Psoas muscle (tissue), 8 donors: ENCODE measurements around the gene STMN3. TPM values are rescaled to one million over a fixed set of nuclear protein-coding genes. Genes with fewer than 3 reads are reported as not detected.

ENCODE experiments used
- ATAC-seq, 4 donors: fragments of 200-7000 bp; cut with Tn5 transposase; one replicate each; pipeline ENCODE4 v1.9.1; 2020; ENCODE audit warnings: moderate library complexity in 3 of 4, mild to moderate bottlenecking in 2 of 4
- DNase-seq, 2 donors: peaks; one replicate each; pipeline ENCODE4 v3.0.0-alpha.2; 2020
- H3K27ac ChIP-seq: fragments of 200-600 bp; one replicate; pipeline ENCODE4 v1.8.0; 2022
- H3K27me3 ChIP-seq, 3 donors: fragments of 200-600 bp in 1 of 3; one replicate each; pipeline versions ENCODE4 v1.6.1 to v1.8.0; 2013 to 2022; ENCODE audit warnings: low read length in 2 of 3, mild to moderate bottlenecking in 2 of 3, moderate library complexity in 1 of 3; ENCODE audit not compliant: insufficient read depth in 3 of 3
- H3K36me3 ChIP-seq, 2 donors: fragments of 200-600 bp in 1 of 2; one replicate each; pipeline versions ENCODE4 v1.6.1 to v1.8.0; 2013 to 2022; ENCODE audit warnings: low read depth in 1 of 2, mild to moderate bottlenecking in 1 of 2, moderate library complexity in 1 of 2; ENCODE audit not compliant: insufficient read depth in 1 of 2
- H3K4me1 ChIP-seq: fragments of 200-600 bp; one replicate; pipeline ENCODE4 v1.8.0; 2022
- H3K4me3 ChIP-seq: fragments of 200-600 bp; one replicate; pipeline ENCODE4 v1.8.0; 2022; ENCODE audit warnings: mild to moderate bottlenecking
- H3K9me3 ChIP-seq: fragments of 200-600 bp; one replicate; pipeline ENCODE4 v1.8.0; 2022
- WGBS, 3 donors: extraction: QIAGEN DNeasy Blood & Tissue Kit; methylation state at CpG; one replicate each; pipeline versions ENCODE4 v1.1.6 to v1.1.7; 2013; 5-methylcytosine and 5-hydroxymethylcytosine counted together
- intact Hi-C, 2 donors: fragments of 100-400 bp; cut with DNase I; formaldehyde crosslinking; loops; one replicate each; pipeline versions ENCODE4 v1.11.0 to v1.14.2; 2022
- polyA plus RNA-seq, 3 donors: library from polyadenylated mRNA; stranded (reverse); fragments of 200-250 nt; gene quantifications; one replicate each; pipeline ENCODE4 v1.2.3, GENCODE V29; 2013
- total RNA-seq, 4 donors: library from RNA; stranded (reverse); fragmentation: NEBNext Ultra II Directional in 2 of 4; extraction: Animal tissue kit (Norgen Biotek cat#: 25700) in 2 of 4; gene quantifications; one replicate each; pipeline versions ENCODE4 v1.2.1 to v1.2.4, GENCODE V29; 2021 to 2023
- TF ChIP-seq, protein P1 (sequence below): fragments of 200-600 bp; IDR thresholded peaks from one replicate; pipeline ENCODE4 v1.8.0; 2022; ENCODE audit warnings: antibody characterized with exemption
- donor health status: healthy with polysubstance abuse.
- donor health status: DM: no; HTN: no; CAD: no; lungs with moderate emphysema.
- donor health status: Bipolar disorder and iron deficiency.
- donor health status: healthy.
- donor health status: DM: yes; HTN: yes; CAD: no.
- donor health status: DM: no; HTN: no; CAD: no.
- donor health status: DM: no; HTN: no; CAD: no.
- donor health status: DM: yes; HTN: yes; CAD: no.

STMN3 gene
- total and polyA plus RNA-seq, 7 donors = 1.0 to 3.1 (median 2.4) TPM

GRCh38 chr20:63627129-63627750 lies 26.0 kb downstream of the STMN3 start:
- no peaks in the 10 kb centered on the region for H3K36me3 ChIP-seq
- peak overlapping the region; percentile 99 for H3K4me3 ChIP-seq
- H3K27me3 ChIP-seq = no peaks in the 10 kb centered on the region
- peak overlapping the region; percentile 96 for H3K27ac ChIP-seq
- no peaks in the 10 kb centered on the region for H3K9me3 ChIP-seq
- TF ChIP-seq, protein P1, sequence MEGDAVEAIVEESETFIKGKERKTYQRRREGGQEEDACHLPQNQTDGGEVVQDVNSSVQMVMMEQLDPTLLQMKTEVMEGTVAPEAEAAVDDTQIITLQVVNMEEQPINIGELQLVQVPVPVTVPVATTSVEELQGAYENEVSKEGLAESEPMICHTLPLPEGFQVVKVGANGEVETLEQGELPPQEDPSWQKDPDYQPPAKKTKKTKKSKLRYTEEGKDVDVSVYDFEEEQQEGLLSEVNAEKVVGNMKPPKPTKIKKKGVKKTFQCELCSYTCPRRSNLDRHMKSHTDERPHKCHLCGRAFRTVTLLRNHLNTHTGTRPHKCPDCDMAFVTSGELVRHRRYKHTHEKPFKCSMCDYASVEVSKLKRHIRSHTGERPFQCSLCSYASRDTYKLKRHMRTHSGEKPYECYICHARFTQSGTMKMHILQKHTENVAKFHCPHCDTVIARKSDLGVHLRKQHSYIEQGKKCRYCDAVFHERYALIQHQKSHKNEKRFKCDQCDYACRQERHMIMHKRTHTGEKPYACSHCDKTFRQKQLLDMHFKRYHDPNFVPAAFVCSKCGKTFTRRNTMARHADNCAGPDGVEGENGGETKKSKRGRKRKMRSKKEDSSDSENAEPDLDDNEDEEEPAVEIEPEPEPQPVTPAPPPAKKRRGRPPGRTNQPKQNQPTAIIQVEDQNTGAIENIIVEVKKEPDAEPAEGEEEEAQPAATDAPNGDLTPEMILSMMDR = no peak
- DNase-seq (peak; percentile 94 to 98), ATAC-seq (peak; percentile 91 to 93 (median 92))
- peaks cover 15% of the 10 kb centered on the region for H3K4me1 ChIP-seq
- intact Hi-C loops = no loop called here
- WGBS, 3 donors = 0 to 1% (median 1%) methylated on average over 50 to 66 of the region's 68 CpGs

DNA sequence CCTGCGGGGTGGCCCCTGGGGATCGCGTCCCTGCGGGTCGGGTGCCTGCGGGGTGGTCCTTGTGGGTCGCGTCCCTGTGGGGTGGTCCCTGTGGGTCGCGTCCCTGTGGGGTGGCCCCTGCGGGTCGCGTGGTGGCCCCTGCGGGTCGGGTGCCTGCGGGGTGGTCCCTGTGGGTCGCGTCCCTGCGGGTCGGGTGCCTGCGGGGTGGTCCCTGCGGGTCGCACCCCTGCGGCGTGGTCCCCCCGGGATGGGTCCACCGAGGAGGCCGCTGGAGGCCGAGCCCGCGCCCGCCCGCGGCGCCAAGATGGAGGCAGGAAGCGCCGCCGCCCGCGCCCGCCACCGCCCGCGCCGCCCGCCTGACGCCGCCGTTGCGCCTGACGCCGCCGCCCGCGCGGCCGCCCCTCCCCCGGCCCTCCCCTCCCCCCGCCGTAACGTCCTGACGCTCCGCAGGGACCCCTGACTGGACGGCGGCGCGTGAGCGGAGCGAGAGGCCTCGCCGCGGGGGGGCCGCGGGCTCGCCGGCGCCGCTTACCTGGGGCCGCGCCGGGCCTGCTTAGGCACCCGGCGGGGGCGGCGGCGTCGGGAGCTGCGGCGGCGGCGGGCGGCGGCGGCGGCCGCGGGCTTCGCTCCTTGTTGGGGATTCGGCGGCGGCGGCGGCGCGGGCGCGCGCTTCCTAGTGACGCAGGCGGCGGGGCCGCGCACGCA lies 26.6 kb downstream of the STMN3 start, which contains the start of gene GMEB2:
Gene GMEB2 (minus strand): TSS at position 678 of the 705 bp plus-strand sequence. CDS start 7,704 bp downstream, outside the sequence.
- no peaks in the 10 kb centered on the region for H3K27me3 ChIP-seq
- peaks cover 15% of the 10 kb centered on the region for H3K4me1 ChIP-seq
- DNase-seq = peak; percentile 83 to 89
- intact Hi-C loops = no loop called here
- peak; percentile 50 to 67 (median 57) for ATAC-seq
- WGBS, 3 donors = 0 to 1% (median 1%) methylated on average over 36 to 111 of the region's 114 CpGs
- H3K27ac ChIP-seq = peak within 1 kb of the TSS; percentile 96
- TF ChIP-seq, protein P1 = no peak
- H3K36me3 ChIP-seq = no peaks in the 10 kb centered on the region
- peak within 1 kb of the TSS; percentile 99 for H3K4me3 ChIP-seq
- H3K9me3 ChIP-seq = no peaks in the 10 kb centered on the region

DNA sequence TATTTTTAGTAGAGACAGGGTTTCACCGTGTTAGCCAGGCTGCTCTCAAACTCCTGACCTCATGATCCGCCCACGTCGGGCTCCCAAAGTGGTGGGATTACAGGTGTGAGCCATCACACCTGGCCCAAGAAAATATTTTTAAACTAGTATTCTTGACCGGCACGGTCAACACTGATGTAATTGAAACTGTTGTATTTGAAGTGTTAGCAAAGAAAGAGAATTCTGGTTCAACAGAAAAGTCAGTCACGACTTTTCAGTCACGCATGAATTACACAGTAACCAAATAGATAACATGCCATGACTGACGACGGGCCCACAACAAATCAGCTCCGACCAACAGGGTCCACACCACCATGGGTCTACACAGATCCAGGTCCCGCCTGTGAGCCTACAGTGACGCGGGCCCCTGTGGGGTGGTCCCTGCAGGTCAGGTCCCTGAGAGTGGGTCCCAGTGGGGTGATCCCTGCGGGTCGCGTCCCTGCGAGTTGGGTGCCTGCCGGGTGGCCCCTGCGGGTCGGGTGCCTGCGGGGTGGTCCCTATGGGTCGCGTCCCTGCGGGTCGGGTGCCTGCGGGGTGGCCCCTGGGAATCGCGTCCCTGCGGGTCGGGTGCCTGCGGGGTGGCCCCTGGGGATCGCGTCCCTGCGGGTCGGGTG lies 27.3 kb downstream of the STMN3 start:
- Histone ChIP-seq H3K36me3 (no peaks in the 10 kb centered on the region), H3K27ac (peak overlapping the region; percentile 96), H3K9me3 (no peaks in the 10 kb centered on the region), H3K4me3 (peak overlapping the region; percentile 80), H3K4me1 (peaks cover 15% of the 10 kb centered on the region), H3K27me3 (no peaks in the 10 kb centered on the region)
- WGBS, 3 donors = 8 to 20% (median 10%) methylated on average over 20 to 36 of the region's 36 CpGs
- intact Hi-C loops = no loop called here
- peak in 2 of 4 donors; percentile 1 to 12 for ATAC-seq
- DNase-seq = no peak
- TF ChIP-seq, protein P1 = no peak

DNA sequence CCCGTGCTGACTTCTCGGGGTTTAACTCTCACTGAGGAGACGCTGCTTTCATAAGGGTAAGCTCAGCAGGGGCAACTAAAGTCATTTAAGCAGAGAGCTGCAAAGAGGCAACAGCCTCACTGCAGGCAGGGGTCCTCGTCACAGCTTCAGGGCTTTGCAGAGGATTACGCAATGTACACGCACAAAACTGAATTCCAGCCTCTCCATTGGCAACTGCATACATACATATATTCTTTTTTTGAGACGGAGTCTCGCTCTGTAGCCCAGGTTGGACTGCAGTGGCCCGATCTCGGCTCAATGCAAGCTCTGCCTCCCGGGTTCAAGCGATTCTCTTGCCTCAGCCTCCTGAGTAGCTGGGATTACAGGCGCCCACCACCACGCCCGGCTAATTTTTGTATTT lies 28.7 kb downstream of the STMN3 start:
- ATAC-seq = no peak
- TF ChIP-seq, protein P1 = no peak
- WGBS, 3 donors = 85 to 86% (median 86%) methylated on average over 15 of the region's 15 CpGs
- no peaks in the 10 kb centered on the region for H3K9me3 ChIP-seq
- no peaks in the 10 kb centered on the region for H3K27me3 ChIP-seq
- DNase-seq = no peak
- intact Hi-C loops = no loop called here
- H3K36me3 ChIP-seq = peaks cover 0 to 1% of the 10 kb centered on the region in 2 donors
- no peak overlapping the region for H3K4me3 ChIP-seq
- H3K27ac ChIP-seq = no peak overlapping the region
- H3K4me1 ChIP-seq = peaks cover 15% of the 10 kb centered on the region
